Measurements from ENCODE around the gene DEF6. TPM values are rescaled to one million over a fixed set of nuclear protein-coding genes. Genes with fewer than 3 reads are reported as not detected.

The DEF6 gene
- polyA plus RNA-seq, 6 donors from 2014 or later, result 25.8 to 104 (median 58.3) TPM

DNA sequence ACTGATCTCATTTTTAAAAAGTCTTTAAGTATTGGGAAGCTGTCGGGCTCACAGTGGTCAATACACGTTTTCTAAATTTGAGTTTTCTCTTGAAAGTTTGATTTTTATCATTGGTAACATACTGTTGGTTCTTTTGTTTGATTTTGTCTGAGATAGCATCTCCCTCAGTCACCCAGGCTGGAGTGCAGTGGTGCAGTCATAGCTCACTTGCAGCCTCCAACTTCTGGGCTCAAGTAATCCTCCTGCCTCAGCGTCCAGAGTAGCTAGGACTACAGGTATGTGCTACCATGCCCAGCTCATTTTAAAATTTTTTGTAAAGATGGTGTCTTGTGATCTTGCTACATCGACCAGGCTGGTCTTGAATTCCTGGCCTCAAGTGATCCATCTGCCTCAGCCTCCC lies 53.8 kb downstream of the DEF6 start:
- peak overlapping the region in 1 of 8 donors; percentile 15 for H3K4me3 Mint-ChIP-seq
- peaks cover 27% of the 10 kb centered on the region in 2 donors for H3K36me3 Mint-ChIP-seq
- H3K9me3 Mint-ChIP-seq, result no peaks in the 10 kb centered on the region
- H3K4me1 Mint-ChIP-seq, result peaks cover 39 to 90% (median 58%) of the 10 kb centered on the region in 3 donors
- peak overlapping the region in 5 of 6 donors; percentile 15 to 91 (median 64) for H3K27ac Mint-ChIP-seq
- no peak for DNase-seq
- no peak for ATAC-seq (ENCODE audit: low read depth in 2 of 2)
- H3K27me3 Mint-ChIP-seq, result no peaks in the 10 kb centered on the region

GRCh38 chr6:35352735-35353134 lies 55.1 kb downstream of the DEF6 start:
- peak overlapping the region in 1 of 6 donors; percentile 91 for H3K27ac Mint-ChIP-seq
- H3K27me3 Mint-ChIP-seq, result no peaks in the 10 kb centered on the region
- H3K36me3 Mint-ChIP-seq, result peaks cover 32 to 33% of the 10 kb centered on the region in 2 donors
- no peak for ATAC-seq (ENCODE audit: low read depth in 2 of 2)
- H3K4me1 Mint-ChIP-seq, result peaks cover 39 to 89% (median 55%) of the 10 kb centered on the region in 3 donors
- DNase-seq, result no peak
- H3K9me3 Mint-ChIP-seq, result no peaks in the 10 kb centered on the region
- no peak overlapping the region for H3K4me3 Mint-ChIP-seq

- H3K4me1 Mint-ChIP-seq, result peaks cover 46 to 88% (median 62%) of the 10 kb centered on the region in 3 donors
- peaks cover 27 to 32% of the 10 kb centered on the region in 2 donors for H3K36me3 Mint-ChIP-seq
- peak overlapping the region in 5 of 8 donors; percentile 8 to 70 (median 39) for H3K4me3 Mint-ChIP-seq
- no peaks in the 10 kb centered on the region for H3K27me3 Mint-ChIP-seq
- no peaks in the 10 kb centered on the region for H3K9me3 Mint-ChIP-seq
- peak overlapping the region in 2 of 6 donors; percentile 83 to 87 for H3K27ac Mint-ChIP-seq
- ATAC-seq (ENCODE audit: low read depth in 2 of 2), result no peak
- no peak for DNase-seq
Measured at GRCh38 chr6:35354361-35355135, 56.9 kb downstream of the DEF6 start.

DNA sequence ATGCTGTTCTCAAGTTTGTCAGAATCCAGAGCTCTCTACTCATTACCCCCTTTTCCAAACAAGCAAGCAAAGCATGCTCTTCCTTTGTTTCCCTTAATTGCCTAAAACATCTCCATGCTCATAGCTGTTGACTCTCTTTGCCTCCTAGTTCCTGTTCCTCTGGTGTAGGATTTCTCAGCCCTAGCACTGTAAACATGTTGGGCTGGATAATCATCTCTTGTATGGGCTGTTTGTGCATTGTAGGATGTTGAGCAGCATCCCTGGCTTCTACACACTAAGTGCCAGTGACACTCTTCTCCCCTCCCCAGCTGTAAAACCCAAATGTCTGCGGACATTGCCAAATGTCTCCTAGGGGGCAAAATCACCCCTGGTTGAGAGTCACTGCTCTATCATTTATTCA lies 58.8 kb downstream of the DEF6 start:
- Mint-ChIP-seq H3K36me3 (peaks cover 26 to 27% of the 10 kb centered on the region in 2 donors), H3K9me3 (no peaks in the 10 kb centered on the region), H3K4me3 (peak overlapping the region in 2 of 8 donors; percentile 19 to 77), H3K4me1 (peaks cover 50 to 84% (median 63%) of the 10 kb centered on the region in 3 donors), H3K27me3 (no peaks in the 10 kb centered on the region), H3K27ac (peak overlapping the region in 3 of 6 donors; percentile 2 to 72 (median 62))
- DNase-seq, result no peak
- no peak for ATAC-seq (ENCODE audit: low read depth in 2 of 2)

GRCh38 chr6:35357677-35358076 lies 60.1 kb downstream of the DEF6 start:
- Mint-ChIP-seq H3K27ac (peak overlapping the region in 3 of 6 donors; percentile 56 to 78 (median 69)), H3K4me1 (peaks cover 58 to 86% (median 76%) of the 10 kb centered on the region in 3 donors), H3K9me3 (no peaks in the 10 kb centered on the region), H3K36me3 (peaks cover 23 to 24% of the 10 kb centered on the region in 2 donors), H3K4me3 (no peak overlapping the region), H3K27me3 (no peaks in the 10 kb centered on the region)
- DNase-seq (no peak), ATAC-seq (ENCODE audit: low read depth in 2 of 2) (no peak)

GRCh38 chr6:35358086-35358485 lies 60.5 kb downstream of the DEF6 start:
- no peaks in the 10 kb centered on the region for H3K9me3 Mint-ChIP-seq
- H3K4me3 Mint-ChIP-seq, result no peak overlapping the region
- peak overlapping the region in 4 of 6 donors; percentile 1 to 78 (median 62) for H3K27ac Mint-ChIP-seq
- no peaks in the 10 kb centered on the region for H3K27me3 Mint-ChIP-seq
- H3K4me1 Mint-ChIP-seq, result peaks cover 57 to 86% (median 80%) of the 10 kb centered on the region in 3 donors
- peaks cover 19 to 20% of the 10 kb centered on the region in 2 donors for H3K36me3 Mint-ChIP-seq
- DNase-seq, result no peak
- no peak for ATAC-seq (ENCODE audit: low read depth in 2 of 2)

- H3K27me3 Mint-ChIP-seq, result no peaks in the 10 kb centered on the region
- DNase-seq, result no peak
- no peaks in the 10 kb centered on the region for H3K9me3 Mint-ChIP-seq
- H3K27ac Mint-ChIP-seq, result peak overlapping the region in 2 of 6 donors; percentile 30 to 34
- peak overlapping the region in 1 of 8 donors; percentile 47 for H3K4me3 Mint-ChIP-seq
- H3K36me3 Mint-ChIP-seq, result peaks cover 12 to 16% of the 10 kb centered on the region in 2 donors
- peaks cover 58 to 85% (median 79%) of the 10 kb centered on the region in 3 donors for H3K4me1 Mint-ChIP-seq
- peak; percentile 27 for ATAC-seq (ENCODE audit: low read depth in 2 of 2)
Measured at GRCh38 chr6:35359346-35359743, 61.7 kb downstream of the DEF6 start.

GRCh38 chr6:35359744-35360348 lies 62.2 kb downstream of the DEF6 start:
- Mint-ChIP-seq H3K27me3 (no peaks in the 10 kb centered on the region), H3K9me3 (no peaks in the 10 kb centered on the region), H3K27ac (peak overlapping the region in 3 of 6 donors; percentile 34 to 86 (median 72)), H3K4me1 (peaks cover 58 to 85% (median 75%) of the 10 kb centered on the region in 3 donors), H3K4me3 (peak overlapping the region in 2 of 8 donors; percentile 20 to 47), H3K36me3 (peaks cover 12% of the 10 kb centered on the region in 2 donors)
- ATAC-seq (ENCODE audit: low read depth in 2 of 2), result no peak
- no peak for DNase-seq

DNA sequence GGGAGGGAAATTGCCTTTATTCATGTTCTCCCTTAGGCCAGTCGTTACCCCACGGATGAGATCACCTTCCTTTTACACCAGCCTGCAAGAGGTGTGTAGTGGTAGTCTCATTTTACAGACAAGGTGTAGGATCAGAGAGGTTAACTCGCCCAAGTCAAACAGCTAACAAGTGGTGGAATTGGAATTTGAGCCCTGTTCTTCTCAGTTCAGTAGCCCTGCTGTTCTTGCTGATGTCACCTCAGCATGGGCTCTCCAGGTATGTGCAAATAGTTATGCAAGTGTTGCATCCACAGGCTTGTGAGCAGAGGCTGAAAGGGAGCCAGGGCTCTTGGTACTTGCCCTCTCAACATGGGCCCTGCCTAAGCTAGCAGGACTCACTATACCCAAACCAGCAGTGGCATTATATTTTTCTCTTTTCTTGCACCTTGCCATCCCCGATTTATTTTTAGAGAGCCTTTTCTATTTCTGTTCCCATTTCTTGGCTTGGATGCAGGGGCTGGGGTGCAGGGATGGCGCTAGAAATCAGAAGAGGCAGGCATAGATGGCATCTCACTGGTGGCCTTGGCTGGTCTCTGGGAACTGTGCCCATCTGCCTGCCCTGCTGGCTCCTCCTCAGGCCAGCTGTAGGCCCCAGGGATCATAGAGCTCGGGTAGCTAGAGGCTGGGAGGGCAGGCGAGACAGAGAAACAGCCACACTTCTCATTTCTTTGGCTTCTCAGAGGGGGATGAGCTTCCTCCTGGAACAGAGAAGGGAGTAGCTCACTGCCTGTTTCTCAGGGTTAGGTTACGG lies 62.9 kb downstream of the DEF6 start:
- DNase-seq (no peak), ATAC-seq (ENCODE audit: low read depth in 2 of 2) (no peak)
- Mint-ChIP-seq H3K4me1 (peaks cover 55 to 85% (median 73%) of the 10 kb centered on the region in 3 donors), H3K4me3 (no peak overlapping the region), H3K27ac (peak overlapping the region in 3 of 6 donors; percentile 63 to 86 (median 72)), H3K9me3 (no peaks in the 10 kb centered on the region), H3K27me3 (no peaks in the 10 kb centered on the region), H3K36me3 (peaks cover 11 to 12% of the 10 kb centered on the region in 2 donors)

DNA sequence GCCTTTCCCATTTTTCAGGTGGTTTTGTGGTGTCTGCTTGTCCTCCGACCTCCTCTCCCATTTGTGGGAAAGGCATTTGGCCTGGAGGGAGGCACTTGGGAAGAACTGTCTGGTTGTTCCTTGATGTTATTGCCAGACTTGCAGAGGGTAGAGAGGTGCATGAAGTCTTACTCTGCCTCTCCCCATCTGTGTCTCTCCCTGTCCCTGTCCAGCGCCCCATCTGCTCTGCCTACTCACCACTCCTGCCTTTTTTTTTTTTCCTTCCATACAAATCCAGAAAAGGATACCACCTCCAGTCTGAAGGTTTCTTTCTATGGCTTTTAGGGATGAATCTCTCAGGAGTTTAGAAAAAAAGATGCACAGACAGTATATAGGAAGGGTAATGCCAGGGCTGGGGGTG lies 64.6 kb downstream of the DEF6 start:
- Mint-ChIP-seq H3K27me3 (no peaks in the 10 kb centered on the region), H3K9me3 (peaks cover 0 to 2% (median 0%) of the 10 kb centered on the region in 7 donors), H3K4me1 (peaks cover 58 to 82% (median 78%) of the 10 kb centered on the region in 3 donors), H3K4me3 (no peak overlapping the region), H3K36me3 (peaks cover 0 to 6% of the 10 kb centered on the region in 2 donors), H3K27ac (peak overlapping the region in 4 of 6 donors; percentile 63 to 84 (median 76))
- no peak for DNase-seq
- no peak for ATAC-seq (ENCODE audit: low read depth in 2 of 2)

DNA sequence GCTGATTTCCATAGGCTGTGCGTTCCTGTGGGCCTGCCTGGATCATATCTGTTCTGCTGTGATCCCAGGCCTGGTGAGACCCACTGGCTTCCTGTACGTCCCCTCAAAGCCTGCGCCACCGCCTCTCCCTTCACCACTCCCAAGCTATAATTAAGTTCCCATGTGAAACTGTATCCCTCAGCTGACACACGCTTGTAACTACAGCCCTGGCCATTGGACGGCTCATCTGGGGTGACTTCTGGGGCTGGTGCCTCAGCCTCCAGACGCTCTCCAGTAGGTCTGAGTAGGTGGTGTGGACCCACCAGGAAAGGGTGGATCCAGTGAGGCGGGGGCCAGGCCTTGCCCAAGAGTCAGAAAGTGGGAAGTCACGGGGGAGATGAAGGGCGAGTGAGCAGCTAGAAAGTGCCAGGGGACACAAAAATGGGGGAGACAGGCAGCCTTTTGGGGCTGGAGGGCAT lies 65.7 kb downstream of the DEF6 start:
- Mint-ChIP-seq H3K4me3 (no peak overlapping the region), H3K9me3 (peaks cover 0 to 2% (median 0%) of the 10 kb centered on the region in 7 donors), H3K36me3 (peaks cover 0 to 9% of the 10 kb centered on the region in 2 donors), H3K27ac (peak overlapping the region in 2 of 6 donors; percentile 50 to 63), H3K4me1 (peaks cover 53 to 77% (median 77%) of the 10 kb centered on the region in 3 donors), H3K27me3 (no peaks in the 10 kb centered on the region)
- DNase-seq (no peak), ATAC-seq (ENCODE audit: low read depth in 2 of 2) (no peak)

DNA sequence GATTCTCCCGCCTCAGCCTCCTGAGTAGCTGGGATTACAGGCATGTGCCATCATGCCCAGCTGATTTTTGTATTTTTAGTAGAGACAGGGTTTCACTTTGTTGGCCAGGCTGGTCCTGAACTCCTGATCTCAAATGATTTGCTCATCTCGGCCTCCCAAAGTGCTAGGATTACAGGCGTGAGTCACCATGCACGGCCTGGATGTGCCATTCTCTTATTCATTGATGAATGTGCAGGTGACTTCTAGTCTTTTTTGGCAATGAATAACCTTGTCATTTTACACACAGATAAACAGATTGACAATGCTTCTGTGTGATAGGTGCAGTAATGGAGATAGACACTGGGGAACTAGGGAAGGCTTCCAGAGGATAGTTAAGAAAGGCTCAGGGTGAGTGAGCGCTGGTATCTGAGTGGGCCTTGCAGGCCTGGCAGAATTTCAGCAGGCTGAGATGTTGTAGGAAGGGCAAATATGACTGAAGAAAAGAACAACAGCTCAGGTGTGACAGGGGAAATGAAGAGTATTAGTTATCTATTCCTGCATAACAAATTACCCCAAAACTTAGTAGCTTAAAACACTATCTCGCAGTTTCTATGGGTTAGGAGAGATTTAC lies 68.1 kb downstream of the DEF6 start:
- Mint-ChIP-seq H3K4me3 (no peak overlapping the region), H3K36me3 (peaks cover 0 to 9% of the 10 kb centered on the region in 2 donors), H3K4me1 (peaks cover 56 to 79% (median 77%) of the 10 kb centered on the region in 3 donors), H3K27ac (peak overlapping the region in 2 of 6 donors; percentile 73 to 78), H3K9me3 (peaks cover 0 to 2% (median 0%) of the 10 kb centered on the region in 7 donors), H3K27me3 (no peaks in the 10 kb centered on the region)
- DNase-seq (no peak), ATAC-seq (ENCODE audit: low read depth in 2 of 2) (no peak)
